ENCODE measurements around the gene BNC2. TPM values are rescaled to one million over a fixed set of nuclear protein-coding genes. Genes with fewer than 3 reads are reported as not detected.

BNC2 gene
- total RNA-seq, 1 experiment from 2014 or later: 43.6 TPM

- Mint-ChIP-seq H3K36me3 (ENCODE audit: insufficient read depth in 1 of 3, low read depth in 3 of 3) (peaks cover 0 to 6% (median 2%) of the 10 kb centered on the region in 3 experiments; a peak in 3 of 7 replicates), H3K4me1 (peaks cover 77 to 78% of the 10 kb centered on the region in 2 experiments), H3K27me3 (ENCODE audit: low read depth) (no peaks in the 10 kb centered on the region; the same call in 1 of the 2 replicates), H3K4me3 (no peak overlapping the region), H3K9me3 (no peaks in the 10 kb centered on the region), H3K27ac (peak overlapping the region; percentile 45 to 94 (median 65); a peak in 4 of 7 replicates)
- Histone ChIP-seq H3K9me3 (ENCODE audit: control insufficient read depth, low read depth, low read length) (no peaks in the 10 kb centered on the region), H4K8ac (replicated peaks; ENCODE audit: insufficient read length, low read depth, low read length) (no peak overlapping the region), H3K56ac (ENCODE audit: insufficient read length, low read depth, low read length) (no peak overlapping the region), H4K91ac (ENCODE audit: insufficient read length, low read depth, low read length) (no peak overlapping the region), H2BK15ac (ENCODE audit: low read depth, low read length) (no peak overlapping the region), H2BK20ac (ENCODE audit: low read depth, low read length, poor library complexity, severe bottlenecking) (no peak overlapping the region), H3K23ac (ENCODE audit: insufficient read length, low read depth, low read length) (no peak overlapping the region), H3K18ac (ENCODE audit: insufficient read length, low read depth, low read length) (no peak overlapping the region), H3K14ac (ENCODE audit: insufficient read depth, low read length) (no peak overlapping the region), H2BK5ac (ENCODE audit: insufficient read length, low read length) (no peak overlapping the region), H3K23me2 (ENCODE audit: insufficient read length, low read depth, low read length, poor library complexity, severe bottlenecking) (no peaks in the 10 kb centered on the region), H3K79me1 (ENCODE audit: insufficient read depth, low read depth, low read length, poor library complexity, severe bottlenecking) (no peaks in the 10 kb centered on the region), H3K27me3 (ENCODE audit: insufficient read depth, low read length) (no peaks in the 10 kb centered on the region), H2AK5ac (ENCODE audit: insufficient read length, low read length) (no peak overlapping the region), H3K27ac (ENCODE audit: insufficient read length, low read depth, low read length) (no peak overlapping the region), H4K20me1 (ENCODE audit: control insufficient read depth, insufficient read depth, insufficient read length) (no peaks in the 10 kb centered on the region), H3K9ac (ENCODE audit: extremely low read depth, insufficient read length, low read length) (no peak overlapping the region), H3T11ph (ENCODE audit: low read length) (no peak overlapping the region), H3K4me2 (ENCODE audit: insufficient read depth, insufficient read length, low read length) (no peak overlapping the region), H2AFZ (ENCODE audit: low read length) (no peak overlapping the region), H3K4me1 (ENCODE audit: insufficient read depth, low read length) (peaks cover 14% of the 10 kb centered on the region; the same call in 1 of the 2 replicates), H2BK120ac (ENCODE audit: low read depth, low read length, poor library complexity, severe bottlenecking) (no peak overlapping the region), H2BK12ac (ENCODE audit: insufficient read length, low read depth, low read length) (no peak overlapping the region), H4K5ac (ENCODE audit: insufficient read length, low read depth, low read length) (no peak overlapping the region), H3K4ac (ENCODE audit: low read depth, low read length) (no peak overlapping the region), H3K79me2 (ENCODE audit: insufficient read depth, low read length) (no peaks in the 10 kb centered on the region)
- no peak for TF ChIP-seq CTCF (conservative IDR thresholded peaks at IDR 0.05)
- no peak for DNase-seq
- WGBS (ENCODE audit: extremely low coverage, insufficient read length, low lambda C conversion rate): 100% methylated on average over 3 of the region's 10 CpGs
Observed at GRCh38 chr9:16801871-16802466, 68.5 kb downstream of the BNC2 start.

Data from H9 (cell line).